Adrenal gland (tissue), 5 donors: ENCODE measurements around the gene SMYD2.

Source experiments
- CTCF ChIP-seq, 6 experiments: fragments of 450-650 bp in 4 of 6; fragments of 200-600 bp in 2 of 6; sonication (generic) in 1 of 6; IDR thresholded peaks; 1 replicate in 5 of 6; 2 replicates in 1 of 6; pipeline versions ENCODE4 v1.5.1 to v1.8.0; 2016 to 2021; ENCODE audit warnings: antibody characterized with exemption in 6 of 6, mild to moderate bottlenecking in 2 of 6, moderate library complexity in 1 of 6
- POLR2A ChIP-seq, 2 donors: fragments of 450-650 bp; IDR thresholded peaks; one replicate each; pipeline ENCODE4 v1.6.1; 2017; ENCODE audit warnings: antibody characterized with exemption in 2 of 2, mild to moderate bottlenecking in 2 of 2, moderate library complexity in 1 of 2
- donor health status: DM: no; HTN: no; CAD: no.

- TF ChIP-seq CTCF (IDR thresholded peaks at IDR 0.05) (no peak), POLR2A (IDR thresholded peaks at IDR 0.05) (no peak)
Observed at GRCh38 chr1:214337015-214337414, 56.1 kb downstream of the SMYD2 start.
